GM18505 (cell line): ENCODE results near the gene RAD54L.

ENCODE experiments used
- ATAC-seq: cut with Tn5 transposase; IDR thresholded peaks from one replicate; pipeline ENCODE4 v1.9.1; 2021; ENCODE audit not compliant: unreplicated experiment
- POLR2A ChIP-seq: IDR thresholded peaks from 4 replicates; pipeline ENCODE4 v1.6.1; 2011; ENCODE audit warnings: borderline replicate concordance; ENCODE audit not compliant: insufficient read depth, insufficient read length; ENCODE audit errors: extremely low read depth

Gene RAD54L

GRCh38 chr1:46246548-46247435 is 771 bp upstream of the RAD54L start:
- no peak for TF ChIP-seq POLR2A
- ATAC-seq = peak; percentile 52

GRCh38 chr1:46248122-46248920 is 758 bp downstream of the RAD54L start:
- no peak for ATAC-seq
- TF ChIP-seq POLR2A = no peak

GRCh38 chr1:46254668-46255067 is 7.1 kb downstream of the RAD54L start:
- no peak for TF ChIP-seq POLR2A
- no peak for ATAC-seq

GRCh38 chr1:46256523-46256922 is 9.0 kb downstream of the RAD54L start:
- no peak for TF ChIP-seq POLR2A
- ATAC-seq = no peak

GRCh38 chr1:46262508-46262907 is 14.9 kb downstream of the RAD54L start:
- no peak for ATAC-seq
- TF ChIP-seq POLR2A = no peak

- no peak for TF ChIP-seq POLR2A
- no peak for ATAC-seq
Measured at GRCh38 chr1:46263146-46263545, 15.6 kb downstream of the RAD54L start.

- no peak for ATAC-seq
- no peak for TF ChIP-seq POLR2A
Measured at GRCh38 chr1:46268578-46268977, 21.0 kb downstream of the RAD54L start.

GRCh38 chr1:46274225-46275029 is 26.9 kb downstream of the RAD54L start:
- peak; percentile 7 for TF ChIP-seq POLR2A
- no peak for ATAC-seq

GRCh38 chr1:46275030-46275337 is 27.4 kb downstream of the RAD54L start:
- ATAC-seq = no peak
- no peak for TF ChIP-seq POLR2A

GRCh38 chr1:46277658-46278373 is 30.3 kb downstream of the RAD54L start:
- ATAC-seq = no peak

GRCh38 chr1:46278807-46279206 is 31.2 kb downstream of the RAD54L start:
- no peak for TF ChIP-seq POLR2A
- ATAC-seq = no peak

More at GRCh38 chr1:46277658-46278373, 30.3 kb downstream of the RAD54L start:
- no peak for TF ChIP-seq POLR2A

- no peak for TF ChIP-seq POLR2A
- no peak for ATAC-seq
Measured at GRCh38 chr1:46280092-46280491, 32.5 kb downstream of the RAD54L start.

GRCh38 chr1:46281021-46281420 is 33.5 kb downstream of the RAD54L start:
- no peak for TF ChIP-seq POLR2A
- no peak for ATAC-seq

GRCh38 chr1:46284058-46284457 is 36.5 kb downstream of the RAD54L start:
- ATAC-seq = no peak
- no peak for TF ChIP-seq POLR2A
